ENCODE measurements around the gene PDE8B. TPM values are rescaled to one million over a fixed set of nuclear protein-coding genes. Genes with fewer than 3 reads are reported as not detected.

PDE8B gene
- total RNA-seq, 1 experiment from 2014 or later = not detected

DNA sequence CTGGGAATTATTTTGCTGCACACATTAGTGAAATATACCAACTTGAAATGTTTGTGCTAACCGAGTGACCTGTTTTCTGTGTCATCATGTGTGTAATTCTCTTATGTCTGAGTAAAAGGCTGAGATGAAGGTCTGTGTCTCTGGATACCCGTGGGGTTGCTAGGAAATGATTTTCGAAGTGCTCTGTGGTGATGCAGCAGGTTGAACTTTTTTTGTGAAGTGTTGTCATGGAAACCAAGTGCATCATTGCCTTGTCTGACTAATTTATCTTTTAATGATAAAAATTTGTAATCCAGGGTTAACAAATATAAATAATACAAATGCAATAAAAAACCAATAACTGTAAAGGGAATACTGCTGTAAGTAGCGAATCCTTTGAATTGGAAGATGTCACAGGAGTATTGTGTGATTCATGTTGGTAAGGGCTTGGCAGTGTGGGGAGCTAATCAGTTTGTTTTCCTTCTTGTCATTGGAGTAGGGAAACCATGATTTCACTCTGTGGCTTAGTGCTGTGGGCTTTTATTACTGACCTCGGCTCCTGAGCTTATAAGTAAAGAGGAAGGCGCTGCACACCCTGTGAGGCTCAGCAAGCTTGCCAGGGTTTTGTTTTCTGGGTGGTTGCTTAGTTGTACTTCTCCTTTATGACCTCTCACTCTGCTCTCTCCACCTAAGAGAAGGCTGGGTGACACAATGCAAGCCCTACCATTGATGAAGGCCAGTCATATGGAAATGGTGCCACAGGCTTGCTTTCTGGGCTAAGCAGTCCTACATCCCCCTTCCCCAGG is 22.3 kb downstream of the PDE8B start:
- no peaks in the 10 kb centered on the region for H3K4me1 ChIP-seq (ENCODE audit: insufficient read depth, low read length)
- H3K27me3 ChIP-seq (ENCODE audit: low read length) = no peaks in the 10 kb centered on the region
- CTCF ChIA-PET = no interaction called here
- TF ChIP-seq, protein P1, sequence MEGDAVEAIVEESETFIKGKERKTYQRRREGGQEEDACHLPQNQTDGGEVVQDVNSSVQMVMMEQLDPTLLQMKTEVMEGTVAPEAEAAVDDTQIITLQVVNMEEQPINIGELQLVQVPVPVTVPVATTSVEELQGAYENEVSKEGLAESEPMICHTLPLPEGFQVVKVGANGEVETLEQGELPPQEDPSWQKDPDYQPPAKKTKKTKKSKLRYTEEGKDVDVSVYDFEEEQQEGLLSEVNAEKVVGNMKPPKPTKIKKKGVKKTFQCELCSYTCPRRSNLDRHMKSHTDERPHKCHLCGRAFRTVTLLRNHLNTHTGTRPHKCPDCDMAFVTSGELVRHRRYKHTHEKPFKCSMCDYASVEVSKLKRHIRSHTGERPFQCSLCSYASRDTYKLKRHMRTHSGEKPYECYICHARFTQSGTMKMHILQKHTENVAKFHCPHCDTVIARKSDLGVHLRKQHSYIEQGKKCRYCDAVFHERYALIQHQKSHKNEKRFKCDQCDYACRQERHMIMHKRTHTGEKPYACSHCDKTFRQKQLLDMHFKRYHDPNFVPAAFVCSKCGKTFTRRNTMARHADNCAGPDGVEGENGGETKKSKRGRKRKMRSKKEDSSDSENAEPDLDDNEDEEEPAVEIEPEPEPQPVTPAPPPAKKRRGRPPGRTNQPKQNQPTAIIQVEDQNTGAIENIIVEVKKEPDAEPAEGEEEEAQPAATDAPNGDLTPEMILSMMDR (conservative IDR thresholded peaks at IDR 0.05; ENCODE audit: low read depth, low read length) = no peak
- no peak for TF ChIP-seq EZH2phosphoT487 (IDR thresholded peaks at IDR 0.05; ENCODE audit: borderline replicate concordance, low read length)
- TF ChIP-seq EZH2 (IDR thresholded peaks at IDR 0.05; ENCODE audit: low read length, unreplicated experiment) = no peak
- POLR2A ChIA-PET (ENCODE audit: unreplicated experiment) = no interaction called here
- no peak overlapping the region for H3K4me2 ChIP-seq (ENCODE audit: low read length)
- BruUV-seq (replicated peaks) = no TSS peak
- H3K27ac ChIP-seq (ENCODE audit: low read length) = no peak overlapping the region
- no peaks in the 10 kb centered on the region for H3K9me3 ChIP-seq (ENCODE audit: low read length)
- no peaks in the 10 kb centered on the region for H4K20me1 ChIP-seq (ENCODE audit: low read length)
- intact Hi-C loops (cut with micrococcal nuclease) = loop anchor here (10.0 kb wide), 1 partner anchor 368 kb away; no protein-coding TSS in a partner anchor
- H3K9me2 ChIP-seq (replicated peaks; ENCODE audit: low read length) = no peaks in the 10 kb centered on the region
- ATAC-seq = no peak
- no peaks in the 10 kb centered on the region for H3K36me3 ChIP-seq (ENCODE audit: low read depth, low read length)
- no peaks in the 10 kb centered on the region for H3F3A ChIP-seq (ENCODE audit: low read length, unreplicated experiment)
- H3K4me3 ChIP-seq (ENCODE audit: low read length) = no peak overlapping the region
- H3K79me2 ChIP-seq (ENCODE audit: low read length) = no peaks in the 10 kb centered on the region
- no peak overlapping the region for H2AFZ ChIP-seq (ENCODE audit: low read length)
- peak; percentile 5 for DNase-seq
- H3K9ac ChIP-seq (ENCODE audit: low read length) = no peak overlapping the region

DNA sequence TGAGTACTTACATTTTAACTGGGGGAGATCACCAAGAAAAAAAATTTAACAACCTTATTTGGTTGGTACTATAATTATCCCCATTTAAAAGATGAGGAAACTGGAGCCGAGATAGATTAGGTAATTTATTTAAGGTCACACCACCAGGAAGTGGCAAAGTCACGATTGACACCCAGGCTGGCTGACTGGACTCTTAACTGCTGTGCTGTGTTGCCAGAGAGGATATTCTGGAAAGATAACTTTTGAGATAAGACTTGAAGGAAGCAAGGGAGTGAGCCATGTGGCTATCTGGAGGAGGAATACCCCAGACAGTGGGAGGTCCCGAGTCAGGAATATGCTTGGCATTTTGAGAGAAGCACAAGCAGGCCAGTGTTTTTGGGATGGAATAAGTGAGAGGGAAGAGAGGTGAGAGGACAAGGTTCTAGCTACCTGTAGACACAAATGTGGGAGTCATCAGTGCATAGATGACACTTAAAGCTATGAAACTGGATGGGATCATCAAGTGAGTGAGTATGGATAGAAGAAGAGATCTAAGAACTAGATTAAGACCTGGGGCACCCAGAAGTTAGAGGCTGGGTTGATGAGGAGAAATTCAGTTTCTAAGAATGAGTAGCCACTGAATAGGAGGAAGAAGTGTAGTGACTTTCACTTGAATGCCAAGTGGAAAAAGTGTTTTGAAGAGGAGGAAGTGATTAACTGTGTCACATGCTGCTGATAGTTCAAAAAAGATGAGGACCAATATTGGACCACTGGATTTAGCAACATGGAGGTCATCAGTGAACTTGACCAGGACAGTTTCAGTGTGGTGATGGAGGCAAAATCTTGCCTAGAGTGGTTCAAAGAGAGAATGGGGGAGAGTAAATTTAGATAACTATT is 25.6 kb downstream of the PDE8B start:
- no peak for DNase-seq
- intact Hi-C loops (cut with micrococcal nuclease) = loop anchor here (10.0 kb wide), 1 partner anchor 371 kb away; no protein-coding TSS in a partner anchor
- no peak overlapping the region for H3K27ac ChIP-seq (ENCODE audit: low read length)
- no peak overlapping the region for H3K4me3 ChIP-seq (ENCODE audit: low read length)
- H3F3A ChIP-seq (ENCODE audit: low read length, unreplicated experiment) = no peaks in the 10 kb centered on the region
- no peak overlapping the region for H2AFZ ChIP-seq (ENCODE audit: low read length)
- no peaks in the 10 kb centered on the region for H4K20me1 ChIP-seq (ENCODE audit: low read length)
- H3K79me2 ChIP-seq (ENCODE audit: low read length) = no peaks in the 10 kb centered on the region
- no peak overlapping the region for H3K4me2 ChIP-seq (ENCODE audit: low read length)
- BruUV-seq (replicated peaks) = no TSS peak
- no peaks in the 10 kb centered on the region for H3K9me2 ChIP-seq (replicated peaks; ENCODE audit: low read length)
- no peaks in the 10 kb centered on the region for H3K4me1 ChIP-seq (ENCODE audit: insufficient read depth, low read length)
- H3K36me3 ChIP-seq (ENCODE audit: low read depth, low read length) = no peaks in the 10 kb centered on the region
- ChIA-PET CTCF (no interaction called here), POLR2A (ENCODE audit: unreplicated experiment) (no interaction called here)
- no peaks in the 10 kb centered on the region for H3K9me3 ChIP-seq (ENCODE audit: low read length)
- no peak for ATAC-seq
- no peak overlapping the region for H3K9ac ChIP-seq (ENCODE audit: low read length)
- TF ChIP-seq, protein P1 (conservative IDR thresholded peaks at IDR 0.05; ENCODE audit: low read depth, low read length) = no peak
- TF ChIP-seq EZH2phosphoT487 (IDR thresholded peaks at IDR 0.05; ENCODE audit: borderline replicate concordance, low read length) = no peak
- no peak for TF ChIP-seq EZH2 (IDR thresholded peaks at IDR 0.05; ENCODE audit: low read length, unreplicated experiment)
- H3K27me3 ChIP-seq (ENCODE audit: low read length) = no peaks in the 10 kb centered on the region
